ENCODE data around the gene E2F2. TPM values are rescaled to one million over a fixed set of nuclear protein-coding genes. Genes with fewer than 3 reads are reported as not detected.
"Not testable (repeated sequence)": the region's sequence is repeated elsewhere in the genome, so short reads cannot be mapped to it uniquely, and the experiment has no call there.

The E2F2 gene
- total and polyA plus RNA-seq, 2 experiments from 2014 or later, result 0.78 to 3.4 TPM

GRCh38 chr1:23542940-23543339, 11.9 kb upstream of the E2F2 start:
- Mint-ChIP-seq H3K4me1 (peaks cover 15% of the 10 kb centered on the region), H3K27me3 (ENCODE audit: insufficient read depth, low read depth, poor library complexity) (peaks cover 12% of the 10 kb centered on the region)
- ATAC-seq; DNase-seq (ENCODE audit: low spot score); H3K4me3 ChIP-seq; H3K4me1 ChIP-seq (ENCODE audit: insufficient read depth); H3K27ac Mint-ChIP-seq; H3K4me3 Mint-ChIP-seq; H3K36me3 ChIP-seq (ENCODE audit: insufficient read depth); H3K9me2 ChIP-seq (ENCODE audit: insufficient read depth); H4K20me1 ChIP-seq (replicated peaks; ENCODE audit: insufficient read depth); H3K9me3 Mint-ChIP-seq; H3F3A ChIP-seq (replicated peaks; ENCODE audit: low read depth); H3K27me3 ChIP-seq (ENCODE audit: insufficient read depth); H3K79me2 ChIP-seq (replicated peaks; ENCODE audit: insufficient read depth); H3K36me3 Mint-ChIP-seq (ENCODE audit: low read depth); H3K27ac ChIP-seq (ENCODE audit: low read depth); H3K4me2 ChIP-seq: not testable (repeated sequence)
- peak overlapping the region; percentile 38; the same call in 1 of the 2 replicates for H2AFZ ChIP-seq

DNA sequence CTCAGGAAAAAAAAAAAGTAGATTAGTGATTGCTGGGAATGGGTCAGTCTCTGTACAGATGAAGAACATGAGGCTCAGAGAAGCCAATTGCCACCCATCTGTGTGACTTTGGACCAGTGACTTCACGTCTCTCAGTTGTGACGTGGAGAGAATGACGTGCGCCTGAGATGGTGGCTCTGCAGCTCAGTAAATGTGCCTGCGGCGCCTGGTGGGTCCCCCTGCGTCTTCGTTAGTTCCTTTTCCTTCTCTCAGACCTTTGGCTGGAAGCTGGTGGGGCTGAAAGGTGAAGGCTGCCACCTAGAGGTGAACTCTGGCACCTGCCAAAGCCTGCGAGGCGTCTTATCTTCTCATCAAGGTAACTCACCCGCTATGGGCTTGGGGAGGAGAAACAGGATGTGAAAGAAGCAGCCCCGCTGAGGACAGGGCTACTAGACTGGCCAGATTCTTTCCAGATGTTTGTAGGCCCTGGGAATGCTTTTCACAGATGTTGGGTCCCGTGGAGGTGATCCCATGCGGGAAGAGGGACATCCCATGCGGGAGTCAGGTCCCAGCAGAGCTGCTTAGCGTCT, 8.7 kb upstream of the E2F2 start:
- H2AFZ ChIP-seq, result peak overlapping the region; percentile 5; the same call in 1 of the 2 replicates
- DNase-seq (ENCODE audit: low spot score) (peak; percentile 98), ATAC-seq (peak; percentile 91)
- H3K79me2 ChIP-seq (replicated peaks; ENCODE audit: insufficient read depth), result no peaks in the 10 kb centered on the region
- H3K4me3 ChIP-seq, result no peak overlapping the region
- H3K4me1 Mint-ChIP-seq, result peaks cover 10% of the 10 kb centered on the region
- H3K4me1 ChIP-seq (ENCODE audit: insufficient read depth), result peaks cover 6% of the 10 kb centered on the region; the same call in 1 of the 2 replicates
- no peaks in the 10 kb centered on the region for H3K9me2 ChIP-seq (ENCODE audit: insufficient read depth)
- H3K27me3 ChIP-seq (ENCODE audit: insufficient read depth), result no peaks in the 10 kb centered on the region
- no peaks in the 10 kb centered on the region for H3K36me3 ChIP-seq (ENCODE audit: insufficient read depth)
- no peak overlapping the region for H3K27ac Mint-ChIP-seq
- H3K9me3 Mint-ChIP-seq, result no peaks in the 10 kb centered on the region
- H3K36me3 Mint-ChIP-seq (ENCODE audit: low read depth), result no peaks in the 10 kb centered on the region
- peaks cover 17% of the 10 kb centered on the region for H3K27me3 Mint-ChIP-seq (ENCODE audit: insufficient read depth, low read depth, poor library complexity)
- peak overlapping the region; percentile 1; the same call in 1 of the 3 replicates for H3K4me3 Mint-ChIP-seq
- H3F3A ChIP-seq (replicated peaks; ENCODE audit: low read depth), result peaks cover 3% of the 10 kb centered on the region; the same call in 1 of the 2 replicates
- H3K27ac ChIP-seq (ENCODE audit: low read depth), result no peak overlapping the region
- TF ChIP-seq STAT1 (IDR thresholded peaks at IDR 0.05; ENCODE audit: unreplicated experiment) (no peak), NANOG (IDR thresholded peaks at IDR 0.05; ENCODE audit: borderline replicate concordance) (no peak), CTCF (conservative IDR thresholded peaks at IDR 0.05; ENCODE audit: low read depth in 2 of 2) (peak; percentile 97 to 98), ZNF331 (CRISPR knock-in tag; IDR thresholded peaks at IDR 0.05; ENCODE audit: low read depth) (no peak), CREB1 (CRISPR knock-in tag; IDR thresholded peaks at IDR 0.05; ENCODE audit: low read depth) (peak; percentile 94)
- TF ChIP-seq, protein P1, sequence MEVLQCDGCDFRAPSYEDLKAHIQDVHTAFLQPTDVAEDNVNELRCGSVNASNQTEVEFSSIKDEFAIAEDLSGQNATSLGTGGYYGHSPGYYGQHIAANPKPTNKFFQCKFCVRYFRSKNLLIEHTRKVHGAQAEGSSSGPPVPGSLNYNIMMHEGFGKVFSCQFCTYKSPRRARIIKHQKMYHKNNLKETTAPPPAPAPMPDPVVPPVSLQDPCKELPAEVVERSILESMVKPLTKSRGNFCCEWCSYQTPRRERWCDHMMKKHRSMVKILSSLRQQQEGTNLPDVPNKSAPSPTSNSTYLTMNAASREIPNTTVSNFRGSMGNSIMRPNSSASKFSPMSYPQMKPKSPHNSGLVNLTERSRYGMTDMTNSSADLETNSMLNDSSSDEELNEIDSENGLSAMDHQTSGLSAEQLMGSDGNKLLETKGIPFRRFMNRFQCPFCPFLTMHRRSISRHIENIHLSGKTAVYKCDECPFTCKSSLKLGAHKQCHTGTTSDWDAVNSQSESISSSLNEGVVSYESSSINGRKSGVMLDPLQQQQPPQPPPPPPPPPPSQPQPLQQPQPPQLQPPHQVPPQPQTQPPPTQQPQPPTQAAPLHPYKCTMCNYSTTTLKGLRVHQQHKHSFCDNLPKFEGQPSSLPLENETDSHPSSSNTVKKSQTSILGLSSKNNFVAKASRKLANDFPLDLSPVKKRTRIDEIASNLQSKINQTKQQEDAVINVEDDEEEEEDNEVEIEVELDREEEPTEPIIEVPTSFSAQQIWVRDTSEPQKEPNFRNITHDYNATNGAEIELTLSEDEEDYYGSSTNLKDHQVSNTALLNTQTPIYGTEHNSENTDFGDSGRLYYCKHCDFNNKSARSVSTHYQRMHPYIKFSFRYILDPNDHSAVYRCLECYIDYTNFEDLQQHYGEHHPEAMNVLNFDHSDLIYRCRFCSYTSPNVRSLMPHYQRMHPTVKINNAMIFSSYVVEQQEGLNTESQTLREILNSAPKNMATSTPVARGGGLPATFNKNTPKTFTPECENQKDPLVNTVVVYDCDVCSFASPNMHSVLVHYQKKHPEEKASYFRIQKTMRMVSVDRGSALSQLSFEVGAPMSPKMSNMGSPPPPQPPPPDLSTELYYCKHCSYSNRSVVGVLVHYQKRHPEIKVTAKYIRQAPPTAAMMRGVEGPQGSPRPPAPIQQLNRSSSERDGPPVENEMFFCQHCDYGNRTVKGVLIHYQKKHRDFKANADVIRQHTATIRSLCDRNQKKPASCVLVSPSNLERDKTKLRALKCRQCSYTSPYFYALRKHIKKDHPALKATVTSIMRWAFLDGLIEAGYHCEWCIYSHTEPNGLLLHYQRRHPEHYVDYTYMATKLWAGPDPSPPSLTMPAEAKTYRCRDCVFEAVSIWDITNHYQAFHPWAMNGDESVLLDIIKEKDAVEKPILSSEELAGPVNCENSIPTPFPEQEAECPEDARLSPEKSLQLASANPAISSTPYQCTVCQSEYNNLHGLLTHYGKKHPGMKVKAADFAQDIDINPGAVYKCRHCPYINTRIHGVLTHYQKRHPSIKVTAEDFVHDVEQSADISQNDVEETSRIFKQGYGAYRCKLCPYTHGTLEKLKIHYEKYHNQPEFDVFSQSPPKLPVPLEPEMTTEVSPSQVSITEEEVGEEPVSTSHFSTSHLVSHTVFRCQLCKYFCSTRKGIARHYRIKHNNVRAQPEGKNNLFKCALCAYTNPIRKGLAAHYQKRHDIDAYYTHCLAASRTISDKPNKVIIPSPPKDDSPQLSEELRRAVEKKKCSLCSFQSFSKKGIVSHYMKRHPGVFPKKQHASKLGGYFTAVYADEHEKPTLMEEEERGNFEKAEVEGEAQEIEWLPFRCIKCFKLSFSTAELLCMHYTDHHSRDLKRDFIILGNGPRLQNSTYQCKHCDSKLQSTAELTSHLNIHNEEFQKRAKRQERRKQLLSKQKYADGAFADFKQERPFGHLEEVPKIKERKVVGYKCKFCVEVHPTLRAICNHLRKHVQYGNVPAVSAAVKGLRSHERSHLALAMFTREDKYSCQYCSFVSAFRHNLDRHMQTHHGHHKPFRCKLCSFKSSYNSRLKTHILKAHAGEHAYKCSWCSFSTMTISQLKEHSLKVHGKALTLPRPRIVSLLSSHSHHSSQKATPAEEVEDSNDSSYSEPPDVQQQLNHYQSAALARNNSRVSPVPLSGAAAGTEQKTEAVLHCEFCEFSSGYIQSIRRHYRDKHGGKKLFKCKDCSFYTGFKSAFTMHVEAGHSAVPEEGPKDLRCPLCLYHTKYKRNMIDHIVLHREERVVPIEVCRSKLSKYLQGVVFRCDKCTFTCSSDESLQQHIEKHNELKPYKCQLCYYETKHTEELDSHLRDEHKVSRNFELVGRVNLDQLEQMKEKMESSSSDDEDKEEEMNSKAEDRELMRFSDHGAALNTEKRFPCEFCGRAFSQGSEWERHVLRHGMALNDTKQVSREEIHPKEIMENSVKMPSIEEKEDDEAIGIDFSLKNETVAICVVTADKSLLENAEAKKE (CRISPR knock-in tag; IDR thresholded peaks at IDR 0.05), result peak; percentile 83; the same call in 1 of the 2 replicates
- H4K20me1 ChIP-seq (replicated peaks; ENCODE audit: insufficient read depth), result no peaks in the 10 kb centered on the region
- no peak overlapping the region for H3K4me2 ChIP-seq

Data from GM23338 (cell line).